SKM-1 treated with dmso at 0.1 percent for 144 hours (cell line): ENCODE measurements around the gene SNX20.

Experiments
- DNase-seq: peaks from one replicate; lab custom pipeline; 2025; ENCODE audit not compliant: unreplicated experiment; lab: John Stamatoyannopoulos, UW

The SNX20 gene

GRCh38 chr16:50637716-50638602, 43.2 kb downstream of the SNX20 start:
- DNase-seq = no peak

- DNase-seq = no peak
Observed at GRCh38 chr16:50636753-50637374, 44.2 kb downstream of the SNX20 start.

- peak; percentile 28 for DNase-seq
Observed at GRCh38 chr16:50635505-50636392, 45.4 kb downstream of the SNX20 start.

GRCh38 chr16:50634947-50635346, 46.2 kb downstream of the SNX20 start:
- no peak for DNase-seq

GRCh38 chr16:50634090-50634489, 47.0 kb downstream of the SNX20 start:
- DNase-seq = no peak

GRCh38 chr16:50632927-50633800, 47.9 kb downstream of the SNX20 start:
- DNase-seq = no peak

- no peak for DNase-seq
Observed at GRCh38 chr16:50631985-50632576, 49.0 kb downstream of the SNX20 start.

- no peak for DNase-seq
Observed at GRCh38 chr16:50631249-50631984, 49.7 kb downstream of the SNX20 start.

- DNase-seq = no peak
Observed at GRCh38 chr16:50630394-50631020, 50.6 kb downstream of the SNX20 start.

- DNase-seq = no peak
Observed at GRCh38 chr16:50629334-50629733, 51.8 kb downstream of the SNX20 start.

GRCh38 chr16:50628156-50628802, 52.8 kb downstream of the SNX20 start:
- no peak for DNase-seq

GRCh38 chr16:50627419-50627818, 53.7 kb downstream of the SNX20 start:
- DNase-seq = no peak

GRCh38 chr16:50626868-50627267, 54.2 kb downstream of the SNX20 start:
- peak; percentile 73 for DNase-seq

GRCh38 chr16:50625374-50625773, 55.7 kb downstream of the SNX20 start:
- DNase-seq = no peak

GRCh38 chr16:50624449-50624970, 56.6 kb downstream of the SNX20 start:
- DNase-seq = no peak

- no peak for DNase-seq
Observed at GRCh38 chr16:50622643-50623369, 58.3 kb downstream of the SNX20 start.

- no peak for DNase-seq
Observed at GRCh38 chr16:50622029-50622428, 59.1 kb downstream of the SNX20 start.
